HT1080 (cell line): ENCODE results near the gene C19orf18. TPM values are rescaled to one million over a fixed set of nuclear protein-coding genes. Genes with fewer than 3 reads are reported as not detected.
A peak's percentile ranks its signal among the peaks of the same experiment; 100 is the strongest.

Experiments used
- DNase-seq: peaks from one replicate; pipeline ENCODE4 v3.0.0-alpha.2; 2015; ENCODE audit warnings: low read depth
- total RNA-seq: library from RNA; depleted of rRNA; stranded (reverse); fragments of >200 nt; shearing (Covaris generic); gene quantifications from 2 replicates; pipeline ENCODE4 v1.2.3, GENCODE V29; 2014; rRNA removed

The C19orf18 gene
- total RNA-seq, 1 experiment from 2014 or later: not detected

DNA sequence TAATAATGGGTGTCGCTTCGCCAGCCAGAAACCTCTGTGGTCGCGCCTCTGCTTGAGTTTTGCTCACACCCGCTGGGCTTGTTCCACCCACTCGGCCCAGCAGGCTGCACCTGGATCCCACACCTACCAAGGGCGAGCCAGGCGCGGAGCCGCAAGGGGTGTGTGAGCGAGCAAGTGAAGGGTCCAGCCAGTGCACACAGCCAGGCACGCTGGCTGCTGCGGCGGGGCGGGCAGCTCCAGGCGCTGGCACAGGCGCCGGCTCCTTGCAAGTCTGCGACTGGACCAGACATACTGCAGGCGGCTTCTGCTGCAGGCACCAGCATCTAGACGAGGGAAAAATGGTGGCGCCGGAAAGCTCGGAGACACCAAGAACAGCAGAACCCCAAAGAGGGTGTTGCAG, 25.0 kb downstream of the C19orf18 start:
- DNase-seq: no peak

DNA sequence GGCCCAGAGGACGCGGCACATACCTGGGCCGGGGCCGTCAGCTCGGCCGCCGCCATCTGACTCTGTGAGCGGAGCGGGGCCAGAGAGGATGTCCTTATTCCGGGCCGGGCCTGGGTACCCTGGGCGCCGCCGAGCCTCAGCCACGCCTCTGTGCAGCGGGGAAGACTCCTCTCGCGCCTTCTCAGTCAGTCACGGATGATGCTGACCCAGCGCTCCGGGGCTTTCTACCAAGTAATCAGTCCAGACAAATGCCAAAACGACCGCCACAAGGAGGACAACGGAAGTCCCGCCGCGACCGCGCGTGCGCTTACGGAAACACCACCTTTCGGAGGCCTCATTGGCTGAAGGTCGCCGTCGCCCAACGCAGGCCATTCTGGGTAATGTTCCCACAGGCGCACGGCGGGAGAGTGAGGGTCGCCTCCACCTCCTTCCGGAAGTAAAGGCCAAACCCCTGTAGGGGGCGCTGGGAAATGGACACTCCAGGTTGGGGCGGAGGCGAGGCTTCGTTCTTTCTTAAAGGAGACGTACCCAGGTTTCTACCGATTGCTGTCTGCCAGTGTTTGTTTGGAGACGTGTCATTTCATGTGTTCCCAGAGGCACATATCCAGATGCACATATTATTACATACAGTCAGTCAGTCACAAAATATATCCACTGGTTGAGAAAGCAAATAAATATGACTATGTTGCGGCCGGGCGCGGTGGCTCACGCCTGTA, 26.8 kb downstream of the C19orf18 start, which contains the start of gene ZNF256:
Gene ZNF256, minus strand, starts transcription at position 288 of the 716 bp plus-strand sequence. Its CDS starts 232 bp downstream, at position 56.
- DNase-seq: peak; percentile 92

DNA sequence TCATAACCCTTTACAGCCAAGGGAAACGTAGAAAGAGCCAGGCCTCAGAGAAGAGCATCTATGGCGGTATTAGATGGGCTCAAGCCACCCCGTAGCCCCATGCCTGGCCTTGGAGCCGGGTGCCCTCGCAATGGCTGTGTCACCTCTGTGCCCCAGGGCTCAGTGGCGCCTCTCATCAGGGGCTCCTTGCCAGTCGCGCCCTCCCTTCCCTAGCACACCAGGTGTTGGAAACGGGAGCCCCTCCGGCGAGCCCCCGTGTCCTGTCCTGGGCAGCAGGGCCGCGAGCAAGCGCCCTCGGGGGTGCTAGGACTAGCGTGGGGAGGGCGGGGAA, 27.3 kb downstream of the C19orf18 start:
- no peak for DNase-seq

DNA sequence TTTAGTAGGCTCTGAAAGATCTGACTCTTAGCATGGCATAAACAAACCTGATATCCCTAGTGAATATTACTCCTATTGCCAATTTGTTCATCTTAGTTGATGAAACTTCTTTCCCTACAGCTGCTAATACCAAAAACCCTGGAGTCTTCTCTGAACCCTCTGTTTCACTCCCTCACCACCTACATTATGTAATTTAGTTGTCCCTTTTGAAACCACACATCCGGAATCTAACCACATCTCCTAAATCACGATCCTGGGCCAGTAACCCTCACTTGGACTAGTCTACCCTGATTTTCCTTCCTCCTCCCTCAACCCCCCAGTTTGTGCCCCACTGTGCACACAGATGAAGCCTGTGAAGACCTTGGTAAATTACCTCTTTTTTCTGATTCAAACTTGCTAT, 28.0 kb downstream of the C19orf18 start:
- no peak for DNase-seq

- DNase-seq: no peak
These were observed 32.7 kb downstream of the C19orf18 start for GRCh38 chr19:57941593-57941992.

DNA sequence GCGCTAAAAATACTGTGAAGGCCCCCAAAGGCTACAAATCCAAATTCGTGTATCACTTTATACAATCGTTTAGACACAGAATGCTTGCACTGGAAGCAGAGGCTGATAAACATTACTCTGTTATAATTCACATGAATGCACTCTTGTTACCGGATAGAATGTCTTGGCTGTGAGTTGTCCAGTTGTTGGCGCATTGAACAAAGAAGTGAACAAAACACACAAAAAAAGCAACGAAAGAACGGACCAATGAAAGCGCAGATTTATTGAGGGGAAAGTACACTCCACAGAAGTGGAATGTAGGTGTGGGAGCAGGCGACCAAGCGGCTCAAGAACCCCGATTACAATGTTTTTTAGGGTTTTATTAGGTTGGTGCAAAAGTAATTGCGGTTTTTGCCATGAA, 38.6 kb downstream of the C19orf18 start:
- DNase-seq: no peak

DNA sequence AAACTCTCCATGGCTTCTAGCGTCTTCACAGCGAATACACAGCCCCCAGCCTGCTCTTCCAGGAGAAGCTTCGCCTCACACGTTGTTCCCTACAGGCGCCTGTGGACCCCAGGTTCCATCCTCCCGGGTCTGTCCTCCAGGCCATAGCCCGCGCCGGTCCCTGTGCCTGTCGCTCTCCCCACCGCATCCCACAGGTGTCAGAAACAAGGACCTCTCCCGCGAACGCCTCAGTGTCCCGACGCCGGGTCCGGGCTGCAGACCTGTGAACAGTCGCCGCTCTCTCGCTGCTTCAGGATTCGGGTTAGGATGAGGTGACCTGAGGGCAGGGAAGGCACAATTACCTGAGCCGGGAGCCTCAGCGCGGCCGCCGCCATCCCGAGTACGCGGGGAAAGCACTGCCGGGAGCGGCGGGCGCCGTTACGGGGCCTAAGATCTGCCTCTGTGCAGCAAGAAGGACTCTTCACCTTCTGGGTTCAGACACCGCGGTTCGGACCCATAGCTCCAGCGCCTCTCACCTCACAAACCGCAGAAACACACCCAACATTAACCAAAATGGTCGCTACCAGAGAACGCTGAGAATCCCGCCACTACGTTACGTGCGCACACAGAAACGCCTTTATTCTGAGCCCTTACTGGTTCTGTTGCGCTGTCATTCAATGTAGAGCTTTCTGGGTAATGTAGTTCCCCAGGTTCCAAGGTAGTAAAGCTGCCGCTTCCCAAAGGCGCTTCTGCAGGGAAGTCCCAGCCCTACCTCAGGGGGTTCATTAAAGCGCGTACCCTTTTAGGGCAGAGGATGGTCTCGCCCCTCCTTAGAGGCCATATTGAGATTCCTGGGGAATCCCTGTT, 39.3 kb downstream of the C19orf18 start, which contains the start of gene ZNF418:
Gene ZNF418, minus strand, starts transcription at position 583 of the 846 bp plus-strand sequence. CDS start 1,580 bp downstream, outside the sequence.
- no peak for DNase-seq

DNA sequence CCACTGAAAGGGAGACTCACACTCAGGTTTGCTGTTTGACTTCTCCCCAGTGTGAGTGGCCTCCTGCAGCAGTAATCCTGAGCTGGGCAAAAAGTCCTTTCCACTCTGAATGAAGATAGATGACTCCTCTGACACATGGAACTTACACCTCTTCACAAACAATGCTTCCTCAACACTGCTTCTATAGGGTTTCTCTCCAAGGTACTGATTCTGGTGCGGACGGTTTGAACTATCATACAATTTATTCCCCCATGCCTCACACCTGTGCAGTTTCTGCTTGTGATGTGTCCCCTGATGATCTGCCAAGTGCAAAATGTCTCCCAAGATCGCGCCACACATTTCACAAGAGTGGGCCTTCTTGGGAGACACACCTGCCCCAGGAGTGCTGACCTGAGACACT, 46.7 kb downstream of the C19orf18 start:
- DNase-seq: no peak

DNA sequence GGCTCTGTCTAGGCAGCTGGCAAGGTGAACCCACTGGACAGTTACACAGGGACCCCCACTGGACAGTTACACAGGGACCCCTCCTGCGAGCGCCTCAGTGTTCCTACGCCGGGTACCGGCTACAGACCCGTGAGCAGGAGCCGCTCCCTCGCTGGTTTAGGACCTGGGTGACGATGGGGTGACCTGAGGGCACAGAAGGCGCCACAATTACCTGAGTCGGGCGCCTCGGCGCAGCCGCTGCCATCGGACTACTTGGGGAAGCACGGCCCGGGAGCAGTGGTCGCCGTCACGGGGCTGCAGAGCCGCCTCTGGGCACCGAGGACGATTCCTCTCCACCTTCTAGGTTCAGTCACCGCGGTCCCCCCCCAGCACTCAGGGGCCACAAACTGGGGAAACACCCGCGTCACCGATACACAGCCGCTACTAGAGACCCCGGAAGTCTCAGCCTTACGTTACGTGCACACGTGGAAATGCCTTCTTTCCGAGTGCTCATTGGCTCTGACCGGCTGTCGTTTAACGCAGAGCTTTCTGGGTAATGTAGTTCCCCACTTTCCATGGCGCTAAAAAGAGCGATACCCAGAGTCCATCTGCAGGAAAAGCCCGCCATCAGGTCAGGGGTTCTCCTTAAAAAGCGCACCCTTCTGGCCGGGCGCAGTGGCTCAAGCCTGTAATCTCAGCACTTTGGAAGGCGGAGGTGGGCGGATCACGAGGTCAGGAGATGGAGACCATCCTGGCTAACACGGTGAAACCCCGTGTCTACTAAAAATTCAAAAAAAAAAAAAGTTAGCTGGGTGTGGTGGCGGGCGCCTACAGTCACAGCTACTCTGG, 58.0 kb downstream of the C19orf18 start, which contains the start of gene ZNF417:
Gene ZNF417, minus strand, starts transcription at position 425 of the 828 bp plus-strand sequence. Its CDS starts 181 bp downstream, at position 244.
- DNase-seq: peak; percentile 93

- DNase-seq: no peak
These were observed 59.8 kb downstream of the C19orf18 start for GRCh38 chr19:57914531-57914930.

Other genes starting within 250 kb of the C19orf18 start
- gene ZNF671, start 246.9 kb downstream of the C19orf18 start, total RNA-seq: 1.9 and 2.6 TPM in 2 replicates
- gene ZNF776, start 227.7 kb downstream of the C19orf18 start, total RNA-seq: 10.0 and 11.4 TPM in 2 replicates
- gene ZNF586, start 204.9 kb downstream of the C19orf18 start, total RNA-seq: 11.6 and 12.1 TPM in 2 replicates
- 6.7 and 8.0 TPM in 2 replicates for gene ZNF552, start 159.6 kb downstream of the C19orf18 start, total RNA-seq
- gene ZNF587B, start 144.2 kb downstream of the C19orf18 start, total RNA-seq: 21.8 and 23.5 TPM in 2 replicates
- 8.1 and 8.2 TPM in 2 replicates for gene ZNF587, start 124.7 kb downstream of the C19orf18 start, total RNA-seq
- gene ZNF814, start 85.5 kb downstream of the C19orf18 start, total RNA-seq: 0.53 and 0.80 TPM in 2 replicates
- gene ZNF417, start 57.9 kb downstream of the C19orf18 start, total RNA-seq: 5.4 and 6.7 TPM in 2 replicates
- 0.03 TPM in 1 of 2 replicates, not detected in the other for gene ZNF418, start 39.1 kb downstream of the C19orf18 start, total RNA-seq
- gene ZNF256, start 26.8 kb downstream of the C19orf18 start, total RNA-seq: 5.0 and 5.4 TPM in 2 replicates
- gene ZNF606, start 28.3 kb upstream of the C19orf18 start, total RNA-seq: 6.8 and 16.9 TPM in 2 replicates
- not detected in 2 replicates for gene ZSCAN1, start 59.5 kb upstream of the C19orf18 start, total RNA-seq
- 0.03 TPM in 1 of 2 replicates, not detected in the other for gene ZNF135, start 84.7 kb upstream of the C19orf18 start, total RNA-seq
- gene ZSCAN18, start 123.7 kb upstream of the C19orf18 start, total RNA-seq: 0.30 and 0.71 TPM in 2 replicates
- 7.1 and 9.0 TPM in 2 replicates for gene ZNF329, start 176.3 kb upstream of the C19orf18 start, total RNA-seq
- gene ZNF274, start 208.5 kb upstream of the C19orf18 start, total RNA-seq: 27.6 and 28.4 TPM in 2 replicates